SK-N-SH treated with all-trans-retinoic acid at 6 μM for 48 hours (cell line): ENCODE data around the gene CTSK.
"Not testable (repeated sequence)": the region's sequence is repeated elsewhere in the genome, so short reads cannot be mapped to it uniquely, and the experiment has no call there.

ENCODE experiments used
- ATAC-seq: fragments of 200-7000 bp; cut with Tn5 transposase; 3 replicates; pipeline ENCODE4 v1.9.1; 2020; ENCODE audit warnings: mild to moderate bottlenecking, moderate library complexity
- ARNTL ChIP-seq: fragments of 450-650 bp; formaldehyde crosslinking; IDR thresholded peaks from 2 replicates; pipeline ENCODE4 v1.5.0; 2020; ENCODE audit warnings: low read depth, mild to moderate bottlenecking, moderate library complexity, borderline replicate concordance
- BACH2 ChIP-seq: fragments of 250-450 bp; sonication (Bioruptor Pico); IDR thresholded peaks from 2 replicates; pipeline ENCODE4 v1.9.0; 2021; ENCODE audit warnings: mild to moderate bottlenecking, borderline replicate concordance
- CSDC2 ChIP-seq: fragments of 250-450 bp; sonication (Bioruptor Pico); IDR thresholded peaks from 2 replicates; pipeline ENCODE4 v1.5.0; 2020; ENCODE audit warnings: mild to moderate bottlenecking, moderate library complexity
- ESRRG ChIP-seq: fragments of 250-450 bp; sonication (Bioruptor Pico); IDR thresholded peaks from 2 replicates; pipeline ENCODE4 v1.6.1; 2021; ENCODE audit warnings: mild to moderate bottlenecking
- GLIS3 ChIP-seq: fragments of 250-450 bp; sonication (Bioruptor Pico); IDR thresholded peaks from 2 replicates; pipeline ENCODE4 v1.5.0; 2020; ENCODE audit warnings: mild to moderate bottlenecking, moderate library complexity
- ISL1 ChIP-seq: fragments of 250-450 bp; sonication (Bioruptor Pico); IDR thresholded peaks from 2 replicates; pipeline ENCODE4 v2.1.2; 2022; ENCODE audit warnings: mild to moderate bottlenecking, moderate library complexity
- OSR1 ChIP-seq: fragments of 250-450 bp; sonication (Bioruptor Pico); IDR thresholded peaks from 2 replicates; pipeline ENCODE4 v1.8.0; 2022; ENCODE audit warnings: moderate library complexity, mild to moderate bottlenecking, inconsistent platforms
- PPARA ChIP-seq: fragments of 250-450 bp; sonication (Bioruptor Pico); IDR thresholded peaks from 2 replicates; pipeline ENCODE4 v1.5.0; 2020; ENCODE audit warnings: mild to moderate bottlenecking, borderline replicate concordance
- RARB ChIP-seq: fragments of 250-450 bp; sonication (Bioruptor Pico); IDR thresholded peaks from 2 replicates; pipeline ENCODE4 v1.8.0; 2021; ENCODE audit warnings: mild to moderate bottlenecking, moderate library complexity
- SNAI2 ChIP-seq: fragments of 250-450 bp; sonication (Bioruptor Pico); IDR thresholded peaks from 2 replicates; pipeline ENCODE4 v1.5.0; 2020; ENCODE audit warnings: mild to moderate bottlenecking, moderate library complexity
- TCF4 ChIP-seq: fragments of 250-450 bp; sonication (Bioruptor Pico); IDR thresholded peaks from 2 replicates; pipeline ENCODE4 v1.8.0; 2021; ENCODE audit warnings: mild to moderate bottlenecking, moderate library complexity, borderline replicate concordance
- TOX ChIP-seq: fragments of 250-450 bp; sonication (Bioruptor Pico); IDR thresholded peaks from 2 replicates; pipeline ENCODE4 v1.8.0; 2021; ENCODE audit warnings: mild to moderate bottlenecking, moderate library complexity, borderline replicate concordance
- ZC3H10 ChIP-seq: fragments of 250-450 bp; sonication (Bioruptor Pico); IDR thresholded peaks from 2 replicates; pipeline ENCODE4 v1.5.1; 2021; ENCODE audit warnings: mild to moderate bottlenecking, moderate library complexity
- ZFP3 ChIP-seq: fragments of 250-450 bp; sonication (Bioruptor Pico); IDR thresholded peaks from 2 replicates; pipeline ENCODE4 v1.5.0; 2020; ENCODE audit warnings: mild to moderate bottlenecking, moderate library complexity
- ZFP30 ChIP-seq: fragments of 450-650 bp; formaldehyde crosslinking; IDR thresholded peaks from 2 replicates; pipeline ENCODE4 v1.5.0; 2022; ENCODE audit warnings: mild to moderate bottlenecking, moderate library complexity
- ZNF565 ChIP-seq: fragments of 450-650 bp; formaldehyde crosslinking; conservative IDR thresholded peaks from 2 replicates; pipeline ENCODE4 v1.5.0; 2020; ENCODE audit warnings: low read depth, mild to moderate bottlenecking, moderate library complexity
- ZNF70 ChIP-seq: fragments of 450-650 bp; formaldehyde crosslinking; IDR thresholded peaks from 2 replicates; pipeline ENCODE4 v1.5.0; 2020; ENCODE audit warnings: mild to moderate bottlenecking, moderate library complexity
- ZNF8 ChIP-seq: fragments of 450-650 bp; formaldehyde crosslinking; IDR thresholded peaks from 2 replicates; pipeline ENCODE4 v1.5.0; 2020; ENCODE audit warnings: mild to moderate bottlenecking, moderate library complexity
- TF ChIP-seq, protein P1 (sequence below): fragments of 250-450 bp; sonication (Bioruptor Pico); IDR thresholded peaks from 2 replicates; pipeline ENCODE4 v1.5.0; 2020; ENCODE audit warnings: mild to moderate bottlenecking, moderate library complexity
- TF ChIP-seq, protein P2 (sequence below): fragments of 250-450 bp; sonication (Bioruptor Pico); IDR thresholded peaks from 2 replicates; pipeline ENCODE4 v1.5.1; 2020; ENCODE audit warnings: low read depth, mild to moderate bottlenecking, moderate library complexity
- TF ChIP-seq, protein P3 (sequence below): fragments of 250-450 bp; sonication (Bioruptor Pico); IDR thresholded peaks from 2 replicates; pipeline ENCODE4 v1.5.1; 2021; ENCODE audit warnings: mild to moderate bottlenecking, moderate library complexity
- TF ChIP-seq, protein P4 (sequence below): fragments of 250-450 bp; sonication (Bioruptor Pico); IDR thresholded peaks from 2 replicates; pipeline ENCODE4 v1.8.0; 2021; ENCODE audit warnings: low read depth, mild to moderate bottlenecking, moderate library complexity, borderline replicate concordance
- TF ChIP-seq, protein P5 (sequence below): fragments of 250-450 bp; sonication (Bioruptor Pico); IDR thresholded peaks from 2 replicates; pipeline ENCODE4 v1.8.0; 2020; ENCODE audit warnings: mild to moderate bottlenecking, moderate library complexity, borderline replicate concordance

Gene CTSK

DNA sequence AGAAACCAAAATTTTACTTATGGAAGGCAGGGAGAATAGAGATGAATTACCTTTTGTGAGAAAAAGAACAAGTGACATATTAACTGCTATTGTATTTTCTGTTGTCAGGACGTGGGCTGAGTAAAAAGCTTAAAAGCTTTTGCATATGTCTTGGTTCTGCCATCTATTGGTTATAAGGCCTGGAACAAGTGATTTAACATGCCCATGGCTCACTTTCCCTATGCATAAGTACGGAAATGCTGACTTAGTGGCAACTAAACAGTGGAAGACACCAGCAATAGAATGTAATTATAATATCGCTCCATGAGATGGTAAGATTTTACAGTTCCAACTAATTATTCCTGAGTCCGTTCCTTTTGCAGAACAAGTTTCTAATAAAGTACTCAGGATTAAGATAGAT lies 35.7 kb downstream of the CTSK start:
- TF ChIP-seq PPARA (CRISPR knock-in tag) (no peak), SNAI2 (no peak), ZNF565 (CRISPR knock-in tag) (no peak), ZNF8 (CRISPR knock-in tag) (no peak), TCF4 (no peak), ISL1 (no peak), GLIS3 (CRISPR knock-in tag) (no peak), ZFP3 (CRISPR knock-in tag) (no peak), ARNTL (no peak), ZFP30 (no peak), ZC3H10 (CRISPR knock-in tag) (no peak), ESRRG (no peak)
- TF ChIP-seq, protein P1, sequence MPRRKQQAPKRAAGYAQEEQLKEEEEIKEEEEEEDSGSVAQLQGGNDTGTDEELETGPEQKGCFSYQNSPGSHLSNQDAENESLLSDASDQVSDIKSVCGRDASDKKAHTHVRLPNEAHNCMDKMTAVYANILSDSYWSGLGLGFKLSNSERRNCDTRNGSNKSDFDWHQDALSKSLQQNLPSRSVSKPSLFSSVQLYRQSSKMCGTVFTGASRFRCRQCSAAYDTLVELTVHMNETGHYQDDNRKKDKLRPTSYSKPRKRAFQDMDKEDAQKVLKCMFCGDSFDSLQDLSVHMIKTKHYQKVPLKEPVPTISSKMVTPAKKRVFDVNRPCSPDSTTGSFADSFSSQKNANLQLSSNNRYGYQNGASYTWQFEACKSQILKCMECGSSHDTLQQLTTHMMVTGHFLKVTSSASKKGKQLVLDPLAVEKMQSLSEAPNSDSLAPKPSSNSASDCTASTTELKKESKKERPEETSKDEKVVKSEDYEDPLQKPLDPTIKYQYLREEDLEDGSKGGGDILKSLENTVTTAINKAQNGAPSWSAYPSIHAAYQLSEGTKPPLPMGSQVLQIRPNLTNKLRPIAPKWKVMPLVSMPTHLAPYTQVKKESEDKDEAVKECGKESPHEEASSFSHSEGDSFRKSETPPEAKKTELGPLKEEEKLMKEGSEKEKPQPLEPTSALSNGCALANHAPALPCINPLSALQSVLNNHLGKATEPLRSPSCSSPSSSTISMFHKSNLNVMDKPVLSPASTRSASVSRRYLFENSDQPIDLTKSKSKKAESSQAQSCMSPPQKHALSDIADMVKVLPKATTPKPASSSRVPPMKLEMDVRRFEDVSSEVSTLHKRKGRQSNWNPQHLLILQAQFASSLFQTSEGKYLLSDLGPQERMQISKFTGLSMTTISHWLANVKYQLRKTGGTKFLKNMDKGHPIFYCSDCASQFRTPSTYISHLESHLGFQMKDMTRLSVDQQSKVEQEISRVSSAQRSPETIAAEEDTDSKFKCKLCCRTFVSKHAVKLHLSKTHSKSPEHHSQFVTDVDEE (CRISPR knock-in tag) = no peak
- TF ChIP-seq, protein P2, sequence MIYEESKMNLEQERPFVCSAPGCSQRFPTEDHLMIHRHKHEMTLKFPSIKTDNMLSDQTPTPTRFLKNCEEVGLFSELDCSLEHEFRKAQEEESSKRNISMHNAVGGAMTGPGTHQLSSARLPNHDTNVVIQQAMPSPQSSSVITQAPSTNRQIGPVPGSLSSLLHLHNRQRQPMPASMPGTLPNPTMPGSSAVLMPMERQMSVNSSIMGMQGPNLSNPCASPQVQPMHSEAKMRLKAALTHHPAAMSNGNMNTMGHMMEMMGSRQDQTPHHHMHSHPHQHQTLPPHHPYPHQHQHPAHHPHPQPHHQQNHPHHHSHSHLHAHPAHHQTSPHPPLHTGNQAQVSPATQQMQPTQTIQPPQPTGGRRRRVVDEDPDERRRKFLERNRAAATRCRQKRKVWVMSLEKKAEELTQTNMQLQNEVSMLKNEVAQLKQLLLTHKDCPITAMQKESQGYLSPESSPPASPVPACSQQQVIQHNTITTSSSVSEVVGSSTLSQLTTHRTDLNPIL = no peak
- TF ChIP-seq, protein P3, sequence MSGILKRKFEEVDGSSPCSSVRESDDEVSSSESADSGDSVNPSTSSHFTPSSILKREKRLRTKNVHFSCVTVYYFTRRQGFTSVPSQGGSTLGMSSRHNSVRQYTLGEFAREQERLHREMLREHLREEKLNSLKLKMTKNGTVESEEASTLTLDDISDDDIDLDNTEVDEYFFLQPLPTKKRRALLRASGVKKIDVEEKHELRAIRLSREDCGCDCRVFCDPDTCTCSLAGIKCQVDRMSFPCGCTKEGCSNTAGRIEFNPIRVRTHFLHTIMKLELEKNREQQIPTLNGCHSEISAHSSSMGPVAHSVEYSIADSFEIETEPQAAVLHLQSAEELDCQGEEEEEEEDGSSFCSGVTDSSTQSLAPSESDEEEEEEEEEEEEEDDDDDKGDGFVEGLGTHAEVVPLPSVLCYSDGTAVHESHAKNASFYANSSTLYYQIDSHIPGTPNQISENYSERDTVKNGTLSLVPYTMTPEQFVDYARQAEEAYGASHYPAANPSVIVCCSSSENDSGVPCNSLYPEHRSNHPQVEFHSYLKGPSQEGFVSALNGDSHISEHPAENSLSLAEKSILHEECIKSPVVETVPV (CRISPR knock-in tag) = no peak
- ATAC-seq = no peak

DNA sequence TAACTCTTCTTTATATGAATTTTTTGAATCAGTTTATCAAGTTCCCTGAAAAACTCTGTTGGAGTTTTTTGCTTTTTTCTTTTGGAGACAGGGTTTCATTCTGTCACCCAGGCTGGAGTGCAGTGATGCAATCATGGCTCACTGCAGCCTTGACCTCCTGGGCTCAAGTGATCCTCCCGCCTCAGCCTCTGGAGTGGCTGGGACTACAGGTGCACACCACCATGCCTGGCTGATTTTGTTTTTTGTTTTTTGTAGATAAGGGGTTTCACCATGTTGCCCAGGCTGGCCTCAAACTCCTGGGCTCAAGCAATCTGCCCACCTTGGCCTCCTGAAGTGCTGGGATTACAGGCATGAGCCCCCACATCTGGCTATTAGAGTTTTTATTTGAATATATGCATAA lies 40.4 kb downstream of the CTSK start:
- not testable (repeated sequence) for ATAC-seq

DNA sequence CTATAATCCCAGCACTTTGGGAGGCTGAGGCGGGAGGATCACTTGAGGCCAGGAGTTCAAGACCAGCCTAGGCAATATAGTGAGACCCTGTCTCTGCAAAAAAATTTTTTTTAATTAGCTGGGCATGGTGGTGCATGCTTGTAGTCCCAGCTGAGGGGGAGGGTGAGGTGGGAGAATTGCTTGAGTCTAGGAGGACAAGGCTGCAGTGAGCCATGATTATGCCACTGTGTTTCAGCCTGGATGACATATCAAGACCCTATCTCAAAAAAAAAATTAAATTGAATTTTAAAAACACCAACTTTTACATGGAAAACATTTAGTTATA lies 42.1 kb downstream of the CTSK start:
- not testable (repeated sequence) for ATAC-seq

DNA sequence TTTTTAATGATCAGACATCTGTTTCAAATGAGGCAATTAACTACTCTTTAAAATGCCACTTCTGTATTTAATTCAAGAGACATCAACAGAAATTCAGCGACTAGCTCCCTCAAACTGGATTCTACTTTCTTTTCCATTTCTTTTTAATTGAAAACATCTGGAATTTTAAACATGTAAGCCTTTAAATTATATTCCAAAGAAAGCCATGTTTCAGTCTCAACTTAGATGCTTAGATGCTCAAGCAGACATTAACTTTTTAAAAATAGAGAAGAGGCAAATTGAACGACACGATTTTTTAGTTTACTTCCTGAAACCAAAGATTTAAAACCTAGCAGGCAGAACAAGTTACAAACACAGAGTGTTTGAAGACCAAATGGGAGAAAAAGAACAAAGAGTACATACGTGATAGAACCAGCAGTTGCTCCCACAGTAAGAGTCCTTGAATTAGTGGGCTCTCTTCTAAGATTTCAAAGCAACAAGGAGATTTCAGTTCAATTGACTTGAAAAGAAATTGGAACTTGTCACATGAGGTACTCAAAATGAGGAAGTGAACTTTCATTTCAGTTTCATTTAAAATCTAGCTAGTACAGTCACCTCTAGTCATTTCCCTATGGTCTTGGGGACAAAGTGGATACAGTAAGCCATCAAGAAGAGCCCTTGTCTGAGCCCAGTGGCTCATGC lies 42.6 kb downstream of the CTSK start, which contains the start of gene CTSS:
Gene CTSS (minus strand): TSS at position 483 of the 681 bp plus-strand sequence. CDS start 1,015 bp downstream, outside the sequence.
- peak; percentile 69 for ATAC-seq
- TF ChIP-seq SNAI2 (no peak), OSR1 (CRISPR knock-in tag) (0 out of 2 replicates have a peak, but pooled peaks have one; percentile 5), TCF4 (peak; percentile 66; the same call in 1 of the 2 replicates), ISL1 (no peak), ESRRG (no peak), GLIS3 (CRISPR knock-in tag) (no peak), TOX (CRISPR knock-in tag) (no peak)
- TF ChIP-seq, protein P4, sequence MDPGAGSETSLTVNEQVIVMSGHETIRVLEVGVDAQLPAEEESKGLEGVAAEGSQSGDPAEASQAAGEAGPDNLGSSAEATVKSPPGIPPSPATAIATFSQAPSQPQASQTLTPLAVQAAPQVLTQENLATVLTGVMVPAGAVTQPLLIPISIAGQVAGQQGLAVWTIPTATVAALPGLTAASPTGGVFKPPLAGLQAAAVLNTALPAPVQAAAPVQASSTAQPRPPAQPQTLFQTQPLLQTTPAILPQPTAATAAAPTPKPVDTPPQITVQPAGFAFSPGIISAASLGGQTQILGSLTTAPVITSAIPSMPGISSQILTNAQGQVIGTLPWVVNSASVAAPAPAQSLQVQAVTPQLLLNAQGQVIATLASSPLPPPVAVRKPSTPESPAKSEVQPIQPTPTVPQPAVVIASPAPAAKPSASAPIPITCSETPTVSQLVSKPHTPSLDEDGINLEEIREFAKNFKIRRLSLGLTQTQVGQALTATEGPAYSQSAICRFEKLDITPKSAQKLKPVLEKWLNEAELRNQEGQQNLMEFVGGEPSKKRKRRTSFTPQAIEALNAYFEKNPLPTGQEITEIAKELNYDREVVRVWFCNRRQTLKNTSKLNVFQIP (CRISPR knock-in tag) = no peak
- TF ChIP-seq, protein P2 = no peak

DNA sequence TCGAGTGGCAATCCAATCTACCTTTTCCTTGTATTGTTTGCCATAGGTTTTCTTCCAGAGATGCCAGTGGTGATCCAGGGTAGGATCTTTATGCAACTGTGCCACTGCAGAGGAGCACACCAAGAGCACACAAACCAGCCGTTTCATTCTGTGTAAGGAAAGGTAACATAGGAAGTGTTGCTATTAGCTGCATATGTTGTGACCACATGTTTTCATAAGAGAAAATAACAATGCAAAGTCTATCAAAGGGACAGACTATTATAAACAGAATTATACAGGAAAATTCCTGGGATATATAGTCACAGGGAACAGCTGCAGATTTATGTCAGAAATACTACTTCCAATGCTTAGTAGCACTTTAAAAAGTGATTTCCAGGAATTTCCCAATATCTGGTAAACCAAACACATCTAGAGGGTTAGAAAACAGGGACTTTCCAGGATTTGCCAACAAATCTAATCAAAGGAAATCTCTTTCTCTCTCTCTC lies 43.4 kb downstream of the CTSK start:
- TF ChIP-seq ISL1 (no peak), RARB (CRISPR knock-in tag) (no peak), ZNF70 (CRISPR knock-in tag) (no peak), ARNTL (no peak), PPARA (CRISPR knock-in tag) (no peak), BACH2 (CRISPR knock-in tag) (no peak), CSDC2 (CRISPR knock-in tag) (no peak), ESRRG (no peak), OSR1 (CRISPR knock-in tag) (no peak), TCF4 (no peak), SNAI2 (no peak)
- TF ChIP-seq, protein P5, sequence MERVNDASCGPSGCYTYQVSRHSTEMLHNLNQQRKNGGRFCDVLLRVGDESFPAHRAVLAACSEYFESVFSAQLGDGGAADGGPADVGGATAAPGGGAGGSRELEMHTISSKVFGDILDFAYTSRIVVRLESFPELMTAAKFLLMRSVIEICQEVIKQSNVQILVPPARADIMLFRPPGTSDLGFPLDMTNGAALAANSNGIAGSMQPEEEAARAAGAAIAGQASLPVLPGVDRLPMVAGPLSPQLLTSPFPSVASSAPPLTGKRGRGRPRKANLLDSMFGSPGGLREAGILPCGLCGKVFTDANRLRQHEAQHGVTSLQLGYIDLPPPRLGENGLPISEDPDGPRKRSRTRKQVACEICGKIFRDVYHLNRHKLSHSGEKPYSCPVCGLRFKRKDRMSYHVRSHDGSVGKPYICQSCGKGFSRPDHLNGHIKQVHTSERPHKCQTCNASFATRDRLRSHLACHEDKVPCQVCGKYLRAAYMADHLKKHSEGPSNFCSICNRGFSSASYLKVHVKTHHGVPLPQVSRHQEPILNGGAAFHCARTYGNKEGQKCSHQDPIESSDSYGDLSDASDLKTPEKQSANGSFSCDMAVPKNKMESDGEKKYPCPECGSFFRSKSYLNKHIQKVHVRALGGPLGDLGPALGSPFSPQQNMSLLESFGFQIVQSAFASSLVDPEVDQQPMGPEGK (CRISPR knock-in tag) = no peak
- ATAC-seq = peak; percentile 80
